Breast epithelium (tissue), 3 donors: ENCODE measurements around the gene PTDSS2.

ENCODE experiments used
- POLR2A ChIP-seq: fragments of 450-650 bp; IDR thresholded peaks from one replicate; pipeline ENCODE4 v1.6.1; 2016; ENCODE audit warnings: antibody characterized with exemption, mild to moderate bottlenecking, moderate library complexity
- TF ChIP-seq, protein P1 (sequence below), 3 donors: fragments of 450-650 bp; IDR thresholded peaks; one replicate each; pipeline ENCODE4 v1.5.1; 2016 to 2017; ENCODE audit warnings: antibody characterized with exemption in 3 of 3, mild to moderate bottlenecking in 3 of 3, moderate library complexity in 3 of 3

GRCh38 chr11:487571-488021, 37.5 kb downstream of the PTDSS2 start:
- TF ChIP-seq, protein P1, sequence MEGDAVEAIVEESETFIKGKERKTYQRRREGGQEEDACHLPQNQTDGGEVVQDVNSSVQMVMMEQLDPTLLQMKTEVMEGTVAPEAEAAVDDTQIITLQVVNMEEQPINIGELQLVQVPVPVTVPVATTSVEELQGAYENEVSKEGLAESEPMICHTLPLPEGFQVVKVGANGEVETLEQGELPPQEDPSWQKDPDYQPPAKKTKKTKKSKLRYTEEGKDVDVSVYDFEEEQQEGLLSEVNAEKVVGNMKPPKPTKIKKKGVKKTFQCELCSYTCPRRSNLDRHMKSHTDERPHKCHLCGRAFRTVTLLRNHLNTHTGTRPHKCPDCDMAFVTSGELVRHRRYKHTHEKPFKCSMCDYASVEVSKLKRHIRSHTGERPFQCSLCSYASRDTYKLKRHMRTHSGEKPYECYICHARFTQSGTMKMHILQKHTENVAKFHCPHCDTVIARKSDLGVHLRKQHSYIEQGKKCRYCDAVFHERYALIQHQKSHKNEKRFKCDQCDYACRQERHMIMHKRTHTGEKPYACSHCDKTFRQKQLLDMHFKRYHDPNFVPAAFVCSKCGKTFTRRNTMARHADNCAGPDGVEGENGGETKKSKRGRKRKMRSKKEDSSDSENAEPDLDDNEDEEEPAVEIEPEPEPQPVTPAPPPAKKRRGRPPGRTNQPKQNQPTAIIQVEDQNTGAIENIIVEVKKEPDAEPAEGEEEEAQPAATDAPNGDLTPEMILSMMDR (IDR thresholded peaks at IDR 0.05) = no peak
- TF ChIP-seq POLR2A = no peak
